ENCODE measurements around the gene SEMA3C.

The SEMA3C gene

DNA sequence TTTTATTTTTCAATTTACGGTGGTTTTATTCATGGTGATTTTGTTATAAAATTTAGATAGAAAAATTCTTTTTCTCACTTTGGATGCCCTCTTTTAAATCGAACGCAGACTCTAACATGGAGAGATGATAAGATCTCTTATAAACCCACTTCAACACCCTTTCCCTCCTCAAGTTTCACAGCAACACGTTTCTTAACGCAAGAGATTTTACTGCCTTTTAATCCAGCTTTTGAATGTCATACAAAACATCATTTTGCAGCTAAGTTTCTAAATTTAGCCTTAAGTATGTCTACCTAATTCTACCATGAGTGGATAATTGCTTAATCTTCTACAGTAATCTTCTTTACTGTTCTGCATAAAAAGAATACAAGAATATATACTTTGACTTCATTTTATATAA, 70.0 kb downstream of the SEMA3C start:
- DNase-seq (ENCODE audit: low spot score) = no peak

DNA sequence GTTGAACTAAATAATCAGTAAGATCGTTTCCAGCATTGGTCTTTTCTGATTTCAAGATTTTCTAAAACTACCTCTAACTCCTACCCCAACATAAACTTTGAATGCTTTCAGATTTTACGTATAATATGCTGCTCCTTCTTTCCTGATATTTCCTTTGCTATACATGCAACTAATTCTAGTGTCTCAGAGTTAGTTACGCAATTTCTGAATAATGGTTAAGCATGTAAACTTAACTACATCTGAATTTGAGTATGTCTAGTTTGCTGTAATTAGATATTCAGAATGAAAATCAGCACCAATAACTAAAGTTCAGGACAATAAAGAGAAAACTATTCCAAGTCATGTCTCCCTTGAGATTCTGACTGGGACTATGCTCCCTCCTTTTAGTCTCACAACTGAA, 71.0 kb downstream of the SEMA3C start:
- DNase-seq (ENCODE audit: low spot score) = no peak

DNA sequence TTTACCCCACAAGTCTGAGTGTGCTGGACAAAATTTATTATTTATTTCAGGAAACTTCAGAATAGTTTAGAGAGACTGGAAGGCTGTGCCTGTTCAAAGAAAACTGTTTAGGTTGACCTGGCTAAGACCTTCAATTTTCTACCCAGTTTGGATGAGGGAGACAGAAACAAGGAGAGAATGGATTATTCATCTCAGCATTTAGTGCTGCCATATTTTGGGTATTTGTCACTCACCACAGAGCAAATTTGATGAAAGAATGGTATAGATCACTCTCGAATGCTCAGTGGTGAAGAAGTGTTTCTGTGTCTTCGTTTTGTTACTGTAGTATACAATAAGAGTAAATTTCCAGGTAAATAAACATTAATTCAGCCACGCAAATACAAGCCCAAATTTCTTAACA, 71.8 kb downstream of the SEMA3C start:
- DNase-seq (ENCODE audit: low spot score) = no peak

DNA sequence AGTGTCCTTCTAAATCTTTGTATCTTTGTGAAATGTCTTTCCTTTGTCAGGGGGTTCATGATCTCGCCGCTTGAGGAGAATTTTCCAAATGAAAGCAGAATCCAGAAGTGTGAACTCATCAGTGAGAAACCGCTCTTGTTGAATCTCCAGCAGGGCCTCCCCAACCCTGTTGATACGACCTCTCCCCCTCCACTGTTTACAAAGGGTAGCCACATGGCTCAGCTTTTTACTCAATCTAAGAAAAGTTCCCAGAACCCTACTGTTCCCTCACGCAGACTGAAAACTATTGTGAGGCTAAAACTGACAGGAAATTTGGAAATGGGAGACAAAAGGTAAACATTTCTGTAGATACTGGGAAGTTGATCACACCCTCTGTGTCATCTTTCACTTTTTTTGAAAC, 73.9 kb downstream of the SEMA3C start:
- DNase-seq (ENCODE audit: low spot score) = no peak

DNA sequence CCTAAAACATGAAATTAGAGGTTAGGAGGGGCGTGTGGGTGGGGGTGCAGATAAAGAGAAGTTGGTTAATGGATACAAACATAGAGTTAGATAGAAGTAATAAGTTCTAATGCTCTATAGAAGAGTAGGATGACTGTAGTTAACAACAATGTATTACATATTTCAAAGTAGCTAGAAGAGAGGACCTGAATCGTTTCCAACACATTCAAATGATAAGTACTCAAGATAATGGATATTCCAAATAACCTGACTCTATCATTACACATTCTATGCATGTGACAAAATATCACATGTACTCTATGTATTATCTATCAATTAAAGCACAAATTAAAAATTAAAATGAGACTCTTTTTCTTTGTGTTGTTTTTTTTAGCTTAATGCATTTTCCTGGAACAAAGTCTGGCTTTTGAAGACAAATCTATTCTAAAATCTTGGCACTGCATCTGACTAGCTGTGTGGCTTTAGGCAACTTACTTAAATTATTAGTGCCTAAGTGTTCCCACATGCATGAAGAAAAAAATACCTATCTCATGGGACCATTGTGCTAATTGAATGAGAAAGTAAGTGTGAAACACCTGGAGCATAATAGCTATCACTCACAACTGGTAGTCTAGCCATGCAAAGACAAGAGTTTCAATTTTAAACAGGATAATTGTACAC, 75.7 kb downstream of the SEMA3C start:
- DNase-seq (ENCODE audit: low spot score) = no peak

DNA sequence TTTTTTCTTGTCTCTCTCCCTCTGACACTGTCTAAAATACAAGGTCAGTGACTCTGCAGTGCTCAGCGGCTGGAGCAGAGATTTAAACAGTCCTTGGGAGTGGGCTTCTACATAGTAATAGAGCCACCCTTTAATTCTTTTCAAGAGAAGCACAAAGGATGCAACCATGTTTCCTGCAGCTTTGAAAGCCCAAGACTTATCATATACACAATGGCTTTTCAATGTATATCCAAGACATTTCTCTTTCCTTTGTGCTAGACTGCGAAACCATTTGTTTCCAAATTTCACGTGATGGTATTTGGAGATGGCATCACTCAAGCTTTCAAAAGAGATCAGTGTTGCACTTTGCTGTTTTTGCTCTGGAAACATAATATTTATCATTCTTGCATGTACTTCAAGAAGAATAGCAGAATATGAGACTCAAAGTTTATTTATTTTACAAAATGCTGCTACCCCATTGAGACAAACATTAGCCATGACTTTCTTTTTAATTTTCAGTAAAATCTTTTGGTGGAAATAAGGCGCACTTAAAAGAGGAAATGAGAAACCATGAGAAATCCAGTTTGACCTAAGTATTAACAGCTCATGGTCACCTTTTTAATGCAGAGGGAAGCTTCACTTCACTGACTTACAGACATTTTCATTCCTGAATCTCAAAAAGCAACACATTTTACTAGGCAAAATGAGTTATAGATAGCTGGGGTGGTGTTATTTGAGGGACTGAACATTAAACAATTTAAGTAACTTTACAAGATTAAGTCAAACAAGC, 76.6 kb downstream of the SEMA3C start:
- no peak for DNase-seq (ENCODE audit: low spot score)

DNA sequence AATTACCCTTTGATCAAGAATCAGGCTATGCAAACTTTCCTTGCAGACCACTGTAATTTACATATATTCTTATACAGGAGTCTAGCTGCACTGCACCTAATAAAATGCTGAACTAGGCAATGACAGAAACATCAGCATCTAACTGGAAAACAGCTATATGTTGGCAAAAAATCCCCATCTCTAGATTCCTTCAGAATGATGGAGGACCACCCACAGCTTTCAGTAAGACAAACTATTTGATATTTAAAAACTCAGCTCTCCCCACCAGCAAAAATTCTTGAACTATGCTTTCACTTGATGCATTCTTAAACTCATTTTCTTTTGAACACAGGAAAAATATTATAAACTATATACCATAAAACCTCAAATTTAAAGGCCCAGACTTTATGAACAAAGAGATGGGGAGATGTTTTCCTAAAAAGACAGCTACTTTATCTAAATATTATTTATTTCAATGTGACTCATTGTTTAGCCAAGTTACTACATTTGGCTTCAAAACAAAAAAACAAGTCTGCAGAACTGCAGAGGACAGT, 77.4 kb downstream of the SEMA3C start:
- no peak for DNase-seq (ENCODE audit: low spot score)

DNA sequence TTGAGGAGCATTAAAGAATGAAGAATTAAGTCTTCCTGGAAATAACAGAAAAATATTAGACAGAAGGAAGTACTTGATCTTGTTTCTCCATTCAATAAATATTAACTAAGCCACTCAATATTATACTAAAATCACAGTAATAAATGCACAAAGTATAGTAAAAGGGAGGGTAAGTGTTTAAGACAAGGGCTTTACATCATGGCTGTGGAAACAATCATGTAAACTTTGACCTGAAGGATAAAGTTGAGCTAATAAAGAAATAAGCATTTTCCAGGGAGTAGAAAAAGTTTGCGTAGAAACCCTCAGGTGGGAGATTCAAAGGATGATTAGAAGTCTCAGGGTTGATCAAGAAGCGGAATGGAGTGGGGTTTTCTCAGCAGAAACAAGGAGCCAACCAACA, 78.2 kb downstream of the SEMA3C start:
- no peak for DNase-seq (ENCODE audit: low spot score)

DNA sequence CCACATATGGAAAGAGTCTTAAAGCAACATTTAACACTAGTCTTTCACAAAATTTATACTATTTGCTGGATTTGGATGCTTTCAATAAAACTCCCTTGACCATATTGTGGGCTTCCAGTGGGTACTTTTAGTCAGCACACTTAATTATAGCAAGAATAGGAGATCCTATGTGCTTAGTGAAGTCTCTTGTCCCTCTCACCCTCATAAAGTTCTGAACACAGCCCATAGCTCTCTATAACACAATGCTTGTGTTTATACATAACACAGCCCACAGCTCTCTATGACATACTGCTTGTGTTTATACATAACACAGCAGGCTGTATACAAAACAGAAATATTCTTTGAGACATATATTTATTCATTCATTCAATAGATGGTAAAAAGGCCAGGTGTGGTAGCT, 79.0 kb downstream of the SEMA3C start:
- DNase-seq (ENCODE audit: low spot score) = no peak

DNA sequence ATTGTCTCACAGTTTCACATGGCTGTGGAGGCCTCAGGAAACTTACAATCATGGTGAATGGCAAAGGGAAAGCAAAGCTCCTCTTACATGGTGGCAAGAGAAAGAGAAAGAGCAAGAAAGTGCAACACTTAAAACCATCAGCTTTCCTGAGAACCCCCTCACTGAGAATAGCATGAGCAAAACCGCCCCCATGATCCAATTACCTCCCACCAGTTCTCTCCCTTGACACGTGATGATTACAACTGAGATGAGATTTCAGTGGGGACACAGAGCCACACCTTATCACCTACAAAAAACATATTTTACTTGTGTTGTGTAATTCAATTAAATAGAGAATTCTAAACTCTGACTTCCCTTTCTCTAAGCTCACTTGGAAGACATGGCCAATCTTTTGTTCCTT, 80.2 kb downstream of the SEMA3C start:
- DNase-seq (ENCODE audit: low spot score) = no peak

DNA sequence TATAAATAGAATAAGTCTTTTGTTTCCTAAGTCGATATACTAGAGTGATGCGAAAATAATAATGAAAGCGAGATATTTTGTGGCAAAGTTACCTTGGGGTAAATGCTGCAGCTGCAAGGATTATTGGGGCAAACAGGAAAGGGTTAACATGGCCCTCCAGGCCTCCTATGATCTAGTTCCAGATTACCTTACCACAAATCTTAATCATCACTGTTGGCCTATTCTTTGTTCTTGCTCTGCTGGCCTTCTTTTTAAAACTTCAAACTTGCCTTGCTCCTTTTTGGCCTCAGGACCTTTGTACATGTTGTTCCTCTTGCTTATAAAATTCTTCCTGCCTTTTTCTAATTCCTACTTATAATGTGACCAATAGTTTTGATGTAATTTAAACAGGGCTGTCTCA, 81.5 kb downstream of the SEMA3C start:
- DNase-seq (ENCODE audit: low spot score) = no peak

DNA sequence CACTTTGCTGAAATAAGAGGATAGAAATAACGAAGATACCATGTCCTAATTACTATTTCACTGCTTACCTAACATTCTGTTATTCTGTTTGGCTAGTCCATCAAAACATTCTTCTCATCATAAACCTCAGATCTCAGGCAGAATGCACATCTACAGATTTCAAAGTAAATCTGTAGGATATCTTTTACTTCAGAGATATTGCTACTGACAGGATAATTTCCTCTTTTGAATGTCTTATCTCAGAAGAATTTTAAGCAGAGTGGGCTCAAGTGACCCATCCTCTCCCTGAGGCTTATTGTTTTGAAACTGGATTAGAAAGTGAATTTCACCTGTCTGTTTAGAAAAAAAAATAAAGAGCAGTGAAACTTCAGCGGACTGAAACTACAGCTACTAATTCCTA, 83.6 kb downstream of the SEMA3C start:
- no peak for DNase-seq (ENCODE audit: low spot score)

DNA sequence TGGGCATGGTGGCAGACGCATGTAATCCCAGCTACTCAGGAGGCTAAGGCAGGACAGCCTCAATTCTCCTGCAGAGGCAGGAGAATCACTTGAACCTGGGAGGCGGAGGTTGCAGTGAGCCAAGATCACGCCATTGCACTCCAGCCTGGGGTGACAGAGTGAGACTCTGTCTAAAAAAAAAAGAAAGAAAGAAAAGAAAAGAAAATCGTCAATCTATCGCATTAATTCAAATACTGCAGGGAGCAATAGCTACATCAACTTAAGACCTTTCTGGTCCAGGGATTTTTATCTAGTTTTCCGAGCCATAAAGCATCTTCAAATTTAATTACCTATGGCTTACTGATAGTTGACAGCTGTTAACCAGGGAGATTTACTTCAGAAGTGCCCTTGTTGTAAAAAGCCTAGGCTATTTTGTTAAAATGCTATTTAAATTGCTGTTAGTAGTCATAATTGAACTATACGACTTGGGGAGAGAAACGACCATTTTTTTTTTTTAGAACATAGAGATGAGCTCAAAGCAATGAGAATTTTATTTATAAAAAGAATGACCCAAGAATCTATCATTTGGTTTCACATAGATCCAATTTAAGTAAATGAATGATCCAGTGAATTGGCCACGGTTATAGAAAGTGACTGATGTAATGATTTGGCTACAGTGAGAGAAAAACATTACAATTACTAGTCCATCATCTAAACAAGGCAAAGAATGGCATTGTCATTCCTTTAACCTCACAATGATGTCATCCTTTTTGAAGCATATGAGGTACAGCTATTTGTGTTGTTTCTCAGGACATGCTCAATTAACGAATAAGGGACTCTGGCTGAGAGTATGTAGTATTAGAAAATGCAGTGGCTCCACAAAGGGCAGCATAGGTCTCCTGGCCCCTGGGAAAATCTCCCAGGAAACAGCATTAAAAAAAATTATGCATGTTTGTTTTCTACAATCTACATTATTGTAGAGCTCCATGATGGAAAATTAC, 85.3 kb downstream of the SEMA3C start:
- DNase-seq (ENCODE audit: low spot score) = no peak

DNA sequence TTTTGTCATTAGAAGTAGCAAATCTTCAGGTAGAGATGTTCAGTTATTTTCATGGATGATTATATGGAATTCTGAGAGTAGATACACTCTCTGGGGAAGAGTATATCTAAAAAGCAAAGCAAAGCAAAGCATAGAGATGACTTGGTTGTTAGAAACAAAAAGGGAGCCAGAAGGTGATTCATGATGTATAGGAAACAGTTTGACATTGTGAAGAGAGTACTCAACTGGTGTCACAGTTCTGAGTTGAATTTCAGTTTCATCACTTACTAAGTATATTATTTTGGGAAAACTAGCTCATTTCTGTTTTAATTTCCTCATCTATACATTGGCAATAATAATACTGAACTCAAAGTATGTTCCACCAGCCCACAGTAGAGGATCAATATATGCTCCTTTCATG, 86.8 kb downstream of the SEMA3C start:
- DNase-seq (ENCODE audit: low spot score) = no peak

DNA sequence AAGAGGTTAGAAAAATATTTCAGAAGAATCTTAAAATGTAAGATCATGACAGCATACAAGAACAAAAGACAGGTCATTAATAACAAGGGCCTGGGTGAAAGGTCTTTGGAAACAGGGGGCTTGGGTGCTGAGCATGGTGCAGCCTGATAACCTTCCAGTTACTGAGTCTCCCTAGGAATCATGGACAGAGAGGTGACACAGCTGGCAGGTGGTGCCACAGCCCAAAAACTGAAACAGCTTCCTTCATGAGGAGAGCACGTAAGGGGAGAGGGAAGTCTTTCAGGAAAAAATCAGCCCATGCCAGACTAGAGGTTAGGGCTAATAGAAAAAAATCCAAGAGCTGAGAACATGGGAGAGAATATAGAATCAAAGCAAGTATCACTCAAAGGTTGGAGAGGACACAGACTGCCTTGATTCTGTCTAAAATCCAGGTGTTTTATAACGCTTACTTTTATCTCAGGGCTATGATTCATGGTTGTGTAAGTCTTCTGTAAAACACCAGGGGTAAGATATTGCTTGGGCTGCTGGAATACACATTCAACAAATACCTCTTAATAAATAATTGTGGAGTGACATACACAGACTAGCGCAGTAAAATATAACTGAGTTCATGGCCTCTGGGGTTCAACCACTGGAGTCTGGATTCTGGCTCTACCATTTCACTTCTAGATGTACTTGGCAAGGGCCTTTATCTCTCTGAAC, 88.1 kb downstream of the SEMA3C start:
- DNase-seq (ENCODE audit: low spot score) = no peak

DNA sequence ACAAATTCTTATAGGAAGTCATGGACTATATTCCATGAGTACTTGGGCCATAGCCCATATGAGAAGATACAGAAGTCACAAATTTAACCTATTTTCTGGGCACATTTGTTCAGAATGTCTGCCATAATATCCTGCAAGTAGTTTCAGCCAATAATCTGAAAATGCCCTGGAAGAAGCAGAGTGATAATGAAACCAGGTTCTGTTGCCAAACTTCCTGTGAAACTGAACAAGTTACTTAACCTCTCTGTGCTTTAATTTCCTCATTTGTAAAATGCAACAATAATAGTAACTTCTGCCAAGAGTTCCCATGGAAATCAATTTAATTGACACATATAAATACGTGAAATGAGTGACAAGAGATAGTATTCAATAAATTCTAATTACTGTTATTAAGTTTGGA, 88.8 kb downstream of the SEMA3C start:
- no peak for DNase-seq (ENCODE audit: low spot score)

DNA sequence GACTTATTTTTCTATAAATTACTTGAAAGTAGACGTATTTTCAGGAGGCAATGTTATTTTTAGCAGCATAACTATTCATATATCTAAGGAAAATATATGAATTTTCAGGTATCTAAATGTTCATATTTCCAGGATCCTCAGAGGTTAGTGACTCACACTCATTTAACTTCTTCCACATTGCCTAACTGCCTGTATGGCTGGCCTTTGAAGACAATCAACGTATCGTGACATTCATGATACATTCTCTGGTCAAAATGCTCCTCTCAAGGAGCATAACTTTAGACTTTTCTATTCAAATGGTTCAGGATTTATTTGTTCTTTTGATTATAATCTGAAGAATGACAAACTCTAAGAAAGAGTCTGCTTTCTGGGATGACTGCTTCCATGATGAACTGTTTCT, 89.3 kb downstream of the SEMA3C start:
- DNase-seq (ENCODE audit: low spot score) = no peak

DNA sequence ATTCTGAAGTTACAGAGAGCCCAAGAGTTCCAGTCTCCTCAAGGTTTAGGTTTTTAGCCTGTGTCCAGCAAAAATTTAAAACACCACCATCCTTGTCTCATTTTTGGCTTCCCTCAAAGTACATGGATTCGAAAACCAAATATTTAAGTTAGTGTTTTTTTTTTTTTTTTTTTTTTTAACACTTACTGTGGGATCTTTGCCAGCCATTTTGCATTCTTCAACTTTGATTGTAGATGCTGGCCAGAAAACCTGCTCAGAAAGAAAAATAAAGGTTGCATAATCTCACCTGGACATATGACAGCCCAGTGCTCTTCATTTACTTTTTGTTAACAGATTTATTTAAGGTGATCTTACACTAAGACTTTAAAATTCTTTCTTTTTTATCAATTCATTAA, 91.6 kb downstream of the SEMA3C start:
- DNase-seq (ENCODE audit: low spot score) = no peak

DNA sequence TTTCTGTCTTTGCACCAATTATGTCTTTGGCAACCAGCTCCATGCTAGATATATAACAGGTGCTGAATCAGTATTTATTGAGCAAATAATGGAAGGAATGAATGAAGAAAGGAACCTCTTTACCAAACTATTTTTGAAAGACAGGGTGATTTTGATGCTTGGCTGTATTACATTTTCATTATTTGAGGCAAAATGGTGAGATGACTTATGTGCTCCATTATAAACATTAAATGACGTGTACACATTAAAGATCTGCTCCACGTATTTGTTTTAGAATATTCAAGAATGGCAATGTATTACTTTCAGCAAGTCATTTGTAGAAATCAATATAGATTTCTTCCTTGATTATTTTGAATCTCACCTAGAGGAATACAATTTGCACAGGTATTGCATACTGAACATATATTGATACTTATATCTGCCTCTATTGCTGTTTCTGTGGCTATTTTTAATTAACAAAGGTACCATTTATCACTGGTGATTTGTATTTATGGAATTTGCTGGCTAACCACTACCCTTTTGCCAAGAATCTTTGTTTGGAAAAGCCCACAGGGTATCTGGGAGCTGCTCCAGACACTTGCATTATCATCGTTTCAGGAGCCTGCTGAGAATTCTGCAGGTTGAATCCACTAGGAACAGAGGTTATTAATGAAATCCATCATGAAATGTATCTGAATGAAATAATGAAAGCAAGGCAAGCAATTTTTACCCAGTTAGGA, 92.2 kb downstream of the SEMA3C start:
- DNase-seq (ENCODE audit: low spot score) = peak; percentile 11

DNA sequence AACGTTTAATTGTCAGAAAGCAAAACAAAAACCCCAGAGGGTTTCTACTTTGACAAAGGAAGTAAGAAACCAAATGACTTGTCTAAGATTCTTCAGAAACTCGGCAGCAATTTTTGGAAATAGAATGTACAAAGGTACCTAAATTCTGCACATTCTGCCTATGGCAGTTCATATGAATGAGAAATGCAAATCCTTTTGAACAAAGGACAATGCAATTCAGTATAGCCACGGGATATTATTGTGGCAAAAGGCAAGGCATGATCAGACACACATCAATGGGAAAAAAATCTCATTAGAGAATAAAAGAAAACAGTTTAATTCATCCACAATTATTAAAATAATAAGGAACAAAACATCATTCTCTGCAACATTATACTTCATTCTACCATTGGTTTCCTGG, 93.4 kb downstream of the SEMA3C start:
- DNase-seq (ENCODE audit: low spot score) = no peak

DNA sequence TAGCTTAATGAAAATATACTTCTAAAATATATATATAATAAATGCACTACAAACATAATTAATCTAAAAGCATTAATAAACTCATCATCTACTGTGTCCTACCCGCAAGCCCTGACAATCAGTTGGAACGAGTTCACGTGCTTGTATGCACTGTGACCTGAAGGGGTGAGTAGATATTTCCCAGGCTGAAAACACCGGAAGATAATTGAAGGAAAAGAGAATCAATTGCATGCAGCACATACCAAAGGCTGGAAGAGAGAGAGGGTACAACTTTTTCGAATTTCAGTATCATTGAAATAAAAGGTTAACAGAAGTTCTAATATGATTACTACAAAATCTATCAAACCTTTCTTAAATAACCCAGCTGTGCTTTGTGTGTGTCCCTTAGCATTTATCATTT, 94.6 kb downstream of the SEMA3C start:
- DNase-seq (ENCODE audit: low spot score) = no peak

Data from hepatic stellate cell (primary cell).